Panc1 (cell line): Measurements from ENCODE around the gene PRB3.

Experiments used
- SIN3A ChIP-seq: IDR thresholded peaks from 2 replicates; pipeline ENCODE4 v1.6.1; 2012; ENCODE audit warnings: low read depth, mild to moderate bottlenecking, low read length, moderate library complexity, borderline replicate concordance; ENCODE audit not compliant: insufficient read depth
- TF ChIP-seq, protein P1 (sequence below): fragments of 450-650 bp; IDR thresholded peaks from 2 replicates; pipeline ENCODE4 v1.5.1; 2017; ENCODE audit warnings: mild to moderate bottlenecking

DNA sequence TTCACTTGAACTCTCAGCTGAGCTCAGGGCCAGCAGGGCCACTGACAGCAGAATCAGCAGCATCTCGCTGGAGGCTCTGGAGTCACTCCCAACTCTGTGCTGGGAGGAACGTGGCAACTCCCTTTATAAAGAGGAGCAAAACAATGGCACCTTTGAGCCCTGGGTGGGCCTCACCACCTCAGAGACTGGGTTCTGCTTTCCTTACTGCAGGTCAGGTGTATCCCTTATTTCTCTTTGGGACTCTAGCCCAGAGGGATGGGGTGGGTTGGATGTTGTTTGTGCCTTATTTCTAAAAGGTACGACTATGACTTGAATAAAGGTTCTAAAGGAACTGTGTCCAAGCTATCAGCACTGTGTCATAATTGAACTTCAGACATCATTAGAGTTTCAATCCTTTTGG is 40.8 kb upstream of the PRB3 start, which contains the start of gene PRB4:
- TF ChIP-seq SIN3A, result no peak
- TF ChIP-seq, protein P1, sequence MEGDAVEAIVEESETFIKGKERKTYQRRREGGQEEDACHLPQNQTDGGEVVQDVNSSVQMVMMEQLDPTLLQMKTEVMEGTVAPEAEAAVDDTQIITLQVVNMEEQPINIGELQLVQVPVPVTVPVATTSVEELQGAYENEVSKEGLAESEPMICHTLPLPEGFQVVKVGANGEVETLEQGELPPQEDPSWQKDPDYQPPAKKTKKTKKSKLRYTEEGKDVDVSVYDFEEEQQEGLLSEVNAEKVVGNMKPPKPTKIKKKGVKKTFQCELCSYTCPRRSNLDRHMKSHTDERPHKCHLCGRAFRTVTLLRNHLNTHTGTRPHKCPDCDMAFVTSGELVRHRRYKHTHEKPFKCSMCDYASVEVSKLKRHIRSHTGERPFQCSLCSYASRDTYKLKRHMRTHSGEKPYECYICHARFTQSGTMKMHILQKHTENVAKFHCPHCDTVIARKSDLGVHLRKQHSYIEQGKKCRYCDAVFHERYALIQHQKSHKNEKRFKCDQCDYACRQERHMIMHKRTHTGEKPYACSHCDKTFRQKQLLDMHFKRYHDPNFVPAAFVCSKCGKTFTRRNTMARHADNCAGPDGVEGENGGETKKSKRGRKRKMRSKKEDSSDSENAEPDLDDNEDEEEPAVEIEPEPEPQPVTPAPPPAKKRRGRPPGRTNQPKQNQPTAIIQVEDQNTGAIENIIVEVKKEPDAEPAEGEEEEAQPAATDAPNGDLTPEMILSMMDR, result no peak
